Measurements from ENCODE around the gene SHISA6. TPM values are rescaled to one million over a fixed set of nuclear protein-coding genes. Genes with fewer than 3 reads are reported as not detected.

SHISA6 gene
- total RNA-seq, 2 donors from 2014 or later, result 6.7 to 14.4 TPM

- no peaks in the 10 kb centered on the region for H3K4me1 ChIP-seq (ENCODE audit: control insufficient read depth, insufficient read depth, low read length)
- no peak for DNase-seq
- no peaks in the 10 kb centered on the region for H3K36me3 ChIP-seq (ENCODE audit: control insufficient read depth, insufficient read depth, low read length)
- H3K4me3 ChIP-seq (ENCODE audit: low read length), result no peak overlapping the region
- Mint-ChIP-seq H3K9me3 (peaks cover 10% of the 10 kb centered on the region), H3K36me3 (ENCODE audit: low read depth) (peaks cover 3% of the 10 kb centered on the region), H3K4me3 (no peak overlapping the region), H3K27ac (no peak overlapping the region), H3K4me1 (no peaks in the 10 kb centered on the region), H3K27me3 (ENCODE audit: insufficient read depth) (no peaks in the 10 kb centered on the region)
- H3K9ac ChIP-seq (ENCODE audit: extremely low read depth, low read length, poor library complexity, severe bottlenecking), result no peak overlapping the region
- no peak overlapping the region for H3K27ac ChIP-seq (ENCODE audit: low read depth, low read length)
- WGBS, 2 experiments (ENCODE audit: insufficient coverage in 1 of 2, insufficient read length in 1 of 2), result 90 to 95% methylated on average over 8 of the region's 8 CpGs
- no peaks in the 10 kb centered on the region for H3K9me3 ChIP-seq (ENCODE audit: control insufficient read depth, low read length)
- no peak for TF ChIP-seq CTCF (conservative IDR thresholded peaks at IDR 0.05)
- no peaks in the 10 kb centered on the region for H3K27me3 ChIP-seq (ENCODE audit: control insufficient read depth, insufficient read depth, low read length, poor library complexity, severe bottlenecking)
Measured at GRCh38 chr17:11404431-11405276, 163.6 kb downstream of the SHISA6 start.

GRCh38 chr17:11406716-11407115 lies 165.7 kb downstream of the SHISA6 start:
- Mint-ChIP-seq H3K27ac (no peak overlapping the region), H3K9me3 (peaks cover 5% of the 10 kb centered on the region), H3K4me1 (no peaks in the 10 kb centered on the region), H3K4me3 (no peak overlapping the region), H3K36me3 (ENCODE audit: low read depth) (peaks cover 1% of the 10 kb centered on the region), H3K27me3 (ENCODE audit: insufficient read depth) (no peaks in the 10 kb centered on the region)
- DNase-seq, result no peak
- Histone ChIP-seq H3K9ac (ENCODE audit: extremely low read depth, low read length, poor library complexity, severe bottlenecking) (no peak overlapping the region), H3K9me3 (ENCODE audit: control insufficient read depth, low read length) (no peaks in the 10 kb centered on the region), H3K4me3 (ENCODE audit: low read length) (no peak overlapping the region), H3K27ac (ENCODE audit: low read depth, low read length) (no peak overlapping the region), H3K4me1 (ENCODE audit: control insufficient read depth, insufficient read depth, low read length) (no peaks in the 10 kb centered on the region), H3K36me3 (ENCODE audit: control insufficient read depth, insufficient read depth, low read length) (no peaks in the 10 kb centered on the region), H3K27me3 (ENCODE audit: control insufficient read depth, insufficient read depth, low read length, poor library complexity, severe bottlenecking) (no peaks in the 10 kb centered on the region)
- 90% methylated on average over 3 of the region's 3 CpGs; no CpG with 5 or more reads in 1 of the 2 experiments for WGBS, 2 experiments (ENCODE audit: insufficient coverage in 1 of 2, insufficient read length in 1 of 2)
- TF ChIP-seq CTCF (conservative IDR thresholded peaks at IDR 0.05), result no peak

- DNase-seq, result no peak
- H3K36me3 ChIP-seq (ENCODE audit: control insufficient read depth, insufficient read depth, low read length), result no peaks in the 10 kb centered on the region
- H3K4me1 ChIP-seq (ENCODE audit: control insufficient read depth, insufficient read depth, low read length), result no peaks in the 10 kb centered on the region
- Mint-ChIP-seq H3K36me3 (ENCODE audit: low read depth) (no peaks in the 10 kb centered on the region), H3K27me3 (ENCODE audit: insufficient read depth) (no peaks in the 10 kb centered on the region), H3K4me1 (peaks cover 6% of the 10 kb centered on the region), H3K9me3 (no peaks in the 10 kb centered on the region), H3K4me3 (no peak overlapping the region), H3K27ac (no peak overlapping the region)
- no peak overlapping the region for H3K9ac ChIP-seq (ENCODE audit: extremely low read depth, low read length, poor library complexity, severe bottlenecking)
- H3K9me3 ChIP-seq (ENCODE audit: control insufficient read depth, low read length), result no peaks in the 10 kb centered on the region
- no peak overlapping the region for H3K27ac ChIP-seq (ENCODE audit: low read depth, low read length)
- H3K4me3 ChIP-seq (ENCODE audit: low read length), result no peak overlapping the region
- H3K27me3 ChIP-seq (ENCODE audit: control insufficient read depth, insufficient read depth, low read length, poor library complexity, severe bottlenecking), result no peaks in the 10 kb centered on the region
- WGBS, 2 experiments (ENCODE audit: insufficient coverage in 1 of 2, insufficient read length in 1 of 2), result 91 to 92% methylated on average over 4 to 6 of the region's 6 CpGs
- TF ChIP-seq CTCF (conservative IDR thresholded peaks at IDR 0.05), result no peak
Measured at GRCh38 chr17:11412654-11413053, 171.6 kb downstream of the SHISA6 start.

Data from endodermal cell (in vitro differentiated cells).